Naive thymus-derived CD4-positive, alpha-beta T cell (primary cell): ENCODE results near the gene KIF5A. TPM values are rescaled to one million over a fixed set of nuclear protein-coding genes. Genes with fewer than 3 reads are reported as not detected.
"Not testable (repeated sequence)": the region's sequence is repeated elsewhere in the genome, so short reads cannot be mapped to it uniquely, and the experiment has no call there.

Source experiments
- ATAC-seq: fragments of 150-1000 bp; cut with Tn5 transposase; 2 replicates; pipeline ENCODE4 v1.10.0; 2021; ENCODE audit warnings: mild to moderate bottlenecking, moderate library complexity
- CTCF ChIA-PET: fragments of 350-600 bp; sonication (Branson Sonifier 250); formaldehyde crosslinking; loops from one replicate; lab custom pipeline; 2021; ENCODE audit warnings: antibody characterized with exemption; lab: Charles Lee
- POLR2A ChIA-PET: fragments of 350-600 bp; sonication (Branson Sonifier 250); formaldehyde crosslinking; loops from one replicate; lab custom pipeline; 2021; ENCODE audit warnings: antibody characterized with exemption, inconsistent platforms; lab: Charles Lee
- DNase-seq, 9 donors: peaks; one replicate each; pipeline versions ENCODE4 v3.0.0 to v3.0.0-alpha.2; 2020 to 2022; ENCODE audit warnings: mixed read lengths in 1 of 9
- H3K27ac ChIP-seq: one replicate; pipeline ENCODE4 v1.7.0; 2013; ENCODE audit warnings: mild to moderate bottlenecking, low read depth, low read length, moderate library complexity
- H3K27me3 ChIP-seq, 2 donors: one replicate each; pipeline ENCODE4 v1.7.0; 2013; ENCODE audit warnings: low read length in 2 of 2, mild to moderate bottlenecking in 2 of 2, moderate library complexity in 2 of 2; ENCODE audit not compliant: control insufficient read depth in 2 of 2, insufficient read depth in 2 of 2
- H3K36me3 ChIP-seq, 3 experiments: 1 replicate in 2 of 3; 2 replicates in 1 of 3; pipeline ENCODE4 v1.7.0; 2013; ENCODE audit warnings: low read length in 3 of 3, mild to moderate bottlenecking in 3 of 3, moderate library complexity in 1 of 3; ENCODE audit not compliant: insufficient read depth in 3 of 3, control insufficient read depth in 2 of 3
- H3K4me1 ChIP-seq, 2 donors: one replicate each; pipeline ENCODE4 v1.7.0; 2013; ENCODE audit warnings: low read length in 2 of 2, mild to moderate bottlenecking in 2 of 2, moderate library complexity in 1 of 2; ENCODE audit not compliant: control insufficient read depth in 2 of 2, insufficient read depth in 2 of 2
- H3K4me3 ChIP-seq: 2 replicates; pipeline ENCODE4 v1.7.0; 2013; ENCODE audit warnings: mild to moderate bottlenecking, low read length
- H3K9me3 ChIP-seq, 3 experiments: 1 replicate in 2 of 3; 2 replicates in 1 of 3; pipeline ENCODE4 v1.7.0; 2013; ENCODE audit warnings: low read length in 3 of 3; ENCODE audit not compliant: control insufficient read depth in 2 of 3
- H3K27ac Mint-ChIP-seq, 9 donors: one replicate each; pipeline ENCODE4 v1.8.0; 2020 to 2022; ENCODE audit warnings: mixed read lengths in 9 of 9, mild to moderate bottlenecking in 8 of 9, moderate library complexity in 5 of 9, inconsistent platforms in 2 of 9
- H3K27me3 Mint-ChIP-seq, 5 donors: one replicate each; pipeline ENCODE4 v1.8.0; 2021 to 2022; ENCODE audit warnings: mixed read lengths in 5 of 5, mild to moderate bottlenecking in 1 of 5
- H3K36me3 Mint-ChIP-seq, 5 donors: one replicate each; pipeline ENCODE4 v1.8.0; 2020 to 2022; ENCODE audit warnings: mixed read lengths in 5 of 5, mild to moderate bottlenecking in 3 of 5, inconsistent platforms in 1 of 5
- H3K4me1 Mint-ChIP-seq, 7 donors: one replicate each; pipeline ENCODE4 v1.8.0; 2020 to 2022; ENCODE audit warnings: mixed read lengths in 7 of 7, mild to moderate bottlenecking in 3 of 7, inconsistent platforms in 1 of 7
- H3K4me3 Mint-ChIP-seq, 10 donors: one replicate each; pipeline ENCODE4 v1.8.0; 2020 to 2022; ENCODE audit warnings: mild to moderate bottlenecking in 10 of 10, mixed read lengths in 10 of 10, moderate library complexity in 6 of 10, inconsistent platforms in 2 of 10
- H3K9me3 Mint-ChIP-seq, 11 donors: one replicate each; pipeline ENCODE4 v1.8.0; 2020 to 2022; ENCODE audit warnings: mixed read lengths in 11 of 11, mild to moderate bottlenecking in 4 of 11, inconsistent platforms in 1 of 11, moderate library complexity in 1 of 11
- intact Hi-C, 2 donors: fragments of 100-400 bp; cut with micrococcal nuclease; formaldehyde crosslinking; loops; one replicate each; pipeline ENCODE4 v1.15.1; 2023
- polyA plus RNA-seq, 2 donors: library from polyadenylated mRNA; unstranded; fragments of 300-500 nt; fragmentation: Illumina TruSeq; gene quantifications; one replicate each; pipeline ENCODE4 v1.2.3, GENCODE V29; 2021
- total RNA-seq, 6 experiments: library from RNA in 5 of 6; stranded (reverse) in 5 of 6; gene quantifications; 1 replicate in 5 of 6; 2 replicates in 1 of 6; pipeline ENCODE4 v1.2.3 and lab custom pipeline; 2021 to 2026

The KIF5A gene
- total RNA-seq, result 1 to 10 TPM in 4 of 5 experiments, under 1 TPM in 1; 0.95 to 1.7 (median 1.0) TPM
- under 1 TPM; 0.06 to 0.09 TPM for polyA plus RNA-seq
- 2.2 reads per million, percentile 10 among the genes with 10 or more reads in this experiment for total RNA-seq (lab: John Stamatoyannopoulos, UW)

DNA sequence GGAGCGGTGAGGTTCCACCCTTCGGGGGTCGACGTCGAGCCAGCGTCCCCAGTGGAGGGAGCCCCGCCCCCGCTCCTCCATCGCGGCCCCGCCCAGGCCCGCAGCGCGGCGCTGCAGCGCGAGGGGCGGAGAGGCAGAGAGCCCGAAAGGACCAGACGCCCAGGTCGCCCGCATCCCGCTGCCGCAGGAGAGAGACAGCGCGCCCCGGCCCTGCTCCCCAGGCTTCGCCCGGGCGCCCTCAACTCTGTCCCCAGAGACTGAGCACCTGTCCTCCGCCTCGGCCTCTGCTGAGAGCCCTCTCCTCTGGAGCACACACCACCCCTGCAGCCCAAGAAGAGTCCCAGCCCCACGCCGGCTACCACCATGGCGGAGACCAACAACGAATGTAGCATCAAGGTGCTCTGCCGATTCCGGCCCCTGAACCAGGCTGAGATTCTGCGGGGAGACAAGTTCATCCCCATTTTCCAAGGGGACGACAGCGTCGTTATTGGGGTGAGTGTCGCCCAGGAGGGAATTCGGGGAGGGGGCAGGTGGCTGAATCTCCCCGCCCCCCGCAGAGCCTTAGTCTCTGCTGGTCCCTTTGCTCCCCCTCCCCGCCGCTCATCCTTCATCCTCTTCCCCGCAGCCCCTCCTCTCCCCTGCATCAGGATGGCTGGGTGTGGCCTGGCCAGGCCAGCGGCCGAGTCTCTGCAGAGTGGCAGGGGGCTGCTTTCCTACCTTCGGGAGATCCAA lies at the start of gene KIF5A:
KIF5A (plus strand) TSS at position 136 of the 732 bp plus-strand sequence; CDS start at position 364, 228 bp downstream.
- CTCF ChIA-PET, result no interaction called here

DNA sequence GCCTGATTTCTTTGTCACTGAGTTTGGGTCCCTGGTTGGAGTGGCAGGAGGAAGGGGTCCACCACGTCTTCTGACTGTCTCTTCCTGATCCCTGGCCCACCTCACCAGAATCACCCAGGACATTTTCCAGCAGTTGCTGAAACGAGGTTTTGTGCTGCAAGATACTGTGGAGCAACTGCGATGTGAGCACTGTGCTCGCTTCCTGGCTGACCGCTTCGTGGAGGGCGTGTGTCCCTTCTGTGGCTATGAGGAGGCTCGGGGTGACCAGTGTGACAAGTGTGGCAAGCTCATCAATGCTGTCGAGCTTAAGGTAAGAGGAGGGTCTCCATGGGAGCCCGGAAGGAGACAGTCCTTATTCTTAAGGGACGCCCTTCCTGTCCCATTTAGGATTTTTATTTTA lies 49.6 kb upstream of the KIF5A start:
- intact Hi-C loops, result no loop called here
- Mint-ChIP-seq H3K4me3 (no peak overlapping the region), H3K4me1 (peaks cover 0 to 18% (median 11%) of the 10 kb centered on the region in 7 donors), H3K27ac (peak overlapping the region in 4 of 9 donors; percentile 35 to 52 (median 40)), H3K27me3 (no peaks in the 10 kb centered on the region), H3K9me3 (peaks cover 0 to 2% (median 0%) of the 10 kb centered on the region in 11 donors), H3K36me3 (peaks cover 11 to 58% (median 33%) of the 10 kb centered on the region in 5 donors)
- POLR2A ChIA-PET, result no interaction called here
- Histone ChIP-seq H3K27ac (no peak overlapping the region), H3K9me3 (no peaks in the 10 kb centered on the region), H3K36me3 (peaks cover 18 to 75% (median 19%) of the 10 kb centered on the region in 3 experiments), H3K27me3 (no peaks in the 10 kb centered on the region), H3K4me3 (no peak overlapping the region), H3K4me1 (no peaks in the 10 kb centered on the region)
- CTCF ChIA-PET, result interaction anchor here (2.7 kb wide), 1 partner anchor 23 kb away, joined by 9 read pairs; no protein-coding TSS in a partner anchor
- DNase-seq (no peak), ATAC-seq (no peak)

More for the DNA sequence above, at the start of gene KIF5A:
- Mint-ChIP-seq H3K4me3 (peak within 1 kb of the TSS; percentile 61 to 83 (median 77)), H3K27me3 (peaks cover 0 to 33% (median 6%) of the 10 kb centered on the region in 5 donors), H3K4me1 (peaks cover 22 to 50% (median 41%) of the 10 kb centered on the region in 7 donors), H3K36me3 (no peaks in the 10 kb centered on the region), H3K9me3 (no peaks in the 10 kb centered on the region), H3K27ac (peak within 1 kb of the TSS in 3 of 9 donors; percentile 31 to 77 (median 71))
- Histone ChIP-seq H3K36me3 (peaks cover 0 to 4% (median 0%) of the 10 kb centered on the region in 3 experiments), H3K27me3 (no peaks in the 10 kb centered on the region), H3K4me3 (peak within 1 kb of the TSS; percentile 59), H3K4me1 (peaks cover 10 to 16% of the 10 kb centered on the region in 2 donors), H3K9me3 (no peaks in the 10 kb centered on the region), H3K27ac (peak within 1 kb of the TSS; percentile 47)
- POLR2A ChIA-PET, result no interaction called here
- peak; percentile 25 to 76 (median 47) for DNase-seq
- intact Hi-C loops, result no loop called here
- ATAC-seq, result peak; percentile 53

DNA sequence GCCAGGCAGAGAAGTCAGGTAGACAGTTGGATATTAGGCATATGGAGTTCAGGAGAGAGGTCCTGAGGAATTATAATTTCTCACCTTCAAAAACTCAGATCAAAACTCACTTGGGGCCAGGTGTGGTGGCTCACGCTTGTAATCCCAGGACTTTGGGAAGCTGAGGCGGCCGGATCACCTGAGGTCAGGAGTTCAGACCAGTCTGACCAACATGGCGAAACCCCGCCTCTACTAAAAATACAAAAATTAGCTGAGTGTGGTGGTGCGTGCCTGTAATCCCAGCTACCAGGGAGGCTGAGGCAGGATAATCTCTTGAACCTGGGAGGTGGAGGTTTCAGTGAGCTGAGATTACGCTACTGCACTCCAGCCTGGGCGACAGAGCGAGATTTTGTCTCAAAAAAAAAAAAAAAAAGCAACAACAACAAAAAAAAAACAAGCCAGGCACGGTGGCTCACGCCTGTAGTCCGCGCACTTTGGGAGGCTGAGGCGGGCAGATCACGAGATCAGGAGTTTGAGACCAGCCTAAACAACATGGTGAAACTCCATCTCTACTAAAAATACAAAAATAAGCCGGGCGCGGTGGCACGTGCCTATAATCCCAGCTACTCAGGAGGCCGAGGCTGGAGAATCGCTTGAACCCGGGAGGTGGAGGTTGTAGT lies 47.4 kb upstream of the KIF5A start:
- H3K27me3 Mint-ChIP-seq, DNase-seq, H3K9me3 Mint-ChIP-seq, H3K27ac ChIP-seq, ATAC-seq, H3K9me3 ChIP-seq, H3K4me3 ChIP-seq, H3K4me3 Mint-ChIP-seq, H3K27me3 ChIP-seq, H3K4me1 ChIP-seq, intact Hi-C loops: not testable (repeated sequence)
- peak overlapping the region in 3 of 9 donors; percentile 16 to 59 (median 53) for H3K27ac Mint-ChIP-seq
- H3K36me3 Mint-ChIP-seq, result peaks cover 9 to 50% (median 26%) of the 10 kb centered on the region in 5 donors
- peaks cover 19 to 74% (median 22%) of the 10 kb centered on the region in 3 experiments for H3K36me3 ChIP-seq
- peaks cover 0 to 11% (median 2%) of the 10 kb centered on the region in 7 donors for H3K4me1 Mint-ChIP-seq
- CTCF ChIA-PET, result interaction anchor here (0.6 to 2.7 kb wide), 4 partner anchors 21 to 130 kb away, joined by 3 to 9 read pairs (median 5); partner anchors contain the start of gene B4GALNT1
- POLR2A ChIA-PET, result interaction anchor here (0.7 to 2.3 kb wide), 4 partner anchors 13 to 25 kb away, joined by 3 to 6 read pairs (median 3); partner anchors contain the start of genes ARHGAP9 and DDIT3

- H3K4me1 ChIP-seq, H3K4me3 ChIP-seq, DNase-seq, H3K27me3 Mint-ChIP-seq, H3K27ac ChIP-seq, H3K4me1 Mint-ChIP-seq, H3K4me3 Mint-ChIP-seq, H3K9me3 ChIP-seq, ATAC-seq, H3K27me3 ChIP-seq, H3K9me3 Mint-ChIP-seq, intact Hi-C loops: not testable (repeated sequence)
- H3K36me3 ChIP-seq, result peaks cover 10 to 68% (median 14%) of the 10 kb centered on the region in 3 experiments
- ChIA-PET CTCF (interaction anchor here (0.6 kb wide), 1 partner anchor 121 kb away, joined by 3 read pairs; no protein-coding TSS in a partner anchor), POLR2A (interaction anchor here (0.6 to 1.4 kb wide), 3 partner anchors 8 to 29 kb away, joined by 3 to 8 read pairs (median 4); no protein-coding TSS in a partner anchor)
- H3K36me3 Mint-ChIP-seq, result peaks cover 0 to 30% (median 19%) of the 10 kb centered on the region in 5 donors
- H3K27ac Mint-ChIP-seq, result peak overlapping the region in 1 of 9 donors; percentile 41
These were observed 43.3 kb upstream of the KIF5A start for GRCh38 chr12:57506541-57506940.

DNA sequence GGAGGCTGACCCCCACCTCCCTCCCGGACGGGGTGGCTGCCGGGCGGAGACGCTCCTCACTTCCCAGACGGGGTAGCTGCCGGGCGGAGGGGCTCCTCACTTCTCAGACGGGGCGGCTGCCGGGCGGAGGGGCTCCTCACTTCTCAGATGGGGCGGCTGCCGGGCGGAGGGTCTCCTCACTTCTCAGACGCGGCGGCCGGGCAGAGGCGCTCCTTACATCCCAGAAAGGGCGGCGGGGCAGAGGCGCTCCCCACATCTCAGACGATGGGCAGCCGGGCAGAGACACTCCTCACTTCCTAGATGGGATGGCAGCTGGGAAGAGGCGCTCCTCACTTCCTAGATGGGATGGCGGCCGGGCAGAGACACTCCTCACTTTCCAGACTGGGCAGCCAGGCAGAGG lies 42.0 kb upstream of the KIF5A start:
- H3K9me3 ChIP-seq, H3K27ac ChIP-seq, H3K4me1 ChIP-seq, intact Hi-C loops, DNase-seq, POLR2A ChIA-PET, H3K4me3 Mint-ChIP-seq, H3K27me3 Mint-ChIP-seq, H3K27me3 ChIP-seq, CTCF ChIA-PET, H3K9me3 Mint-ChIP-seq, H3K27ac Mint-ChIP-seq, H3K4me1 Mint-ChIP-seq, ATAC-seq, H3K4me3 ChIP-seq: not testable (repeated sequence)
- H3K36me3 ChIP-seq, result peaks cover 11 to 71% (median 21%) of the 10 kb centered on the region in 3 experiments
- peaks cover 0 to 34% (median 23%) of the 10 kb centered on the region in 5 donors for H3K36me3 Mint-ChIP-seq

DNA sequence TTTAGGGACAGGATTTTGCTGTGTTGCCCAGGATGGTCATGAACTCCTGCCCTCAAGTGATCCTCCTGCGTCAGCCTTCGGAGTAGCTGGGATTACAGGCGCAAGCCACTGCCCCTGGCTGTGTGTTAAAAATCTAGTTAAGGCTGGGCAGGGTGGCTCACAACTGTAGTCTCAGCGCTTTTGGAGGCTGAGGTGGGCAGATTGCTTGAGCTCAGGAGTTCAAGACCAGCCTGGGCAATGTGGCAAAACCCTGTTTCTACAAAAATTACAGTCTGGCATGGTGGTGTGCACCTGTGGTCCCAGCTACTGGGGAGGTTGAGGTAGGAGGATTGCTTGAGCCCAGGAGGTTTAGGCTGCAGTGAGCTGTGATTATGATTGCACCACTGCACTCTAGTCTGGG lies 38.7 kb upstream of the KIF5A start:
- ChIA-PET POLR2A (interaction anchor here (0.7 kb wide), 3 partner anchors 9 to 404 kb away, joined by 3 to 5 read pairs (median 4); partner anchors contain the start of gene DDIT3), CTCF (interaction anchor here (1.2 kb wide), 2 partner anchors 34 to 45 kb away, joined by 3 to 4 read pairs; no protein-coding TSS in a partner anchor)
- Histone ChIP-seq H3K9me3 (no peaks in the 10 kb centered on the region), H3K27ac (no peak overlapping the region), H3K36me3 (peaks cover 27 to 76% (median 29%) of the 10 kb centered on the region in 3 experiments), H3K4me1 (no peaks in the 10 kb centered on the region), H3K4me3 (no peak overlapping the region), H3K27me3 (no peaks in the 10 kb centered on the region)
- intact Hi-C loops, result no loop called here
- Mint-ChIP-seq H3K4me1 (peaks cover 0 to 10% (median 0%) of the 10 kb centered on the region in 7 donors), H3K9me3 (no peaks in the 10 kb centered on the region), H3K27me3 (no peaks in the 10 kb centered on the region), H3K36me3 (peaks cover 0 to 42% (median 26%) of the 10 kb centered on the region in 5 donors), H3K27ac (peak overlapping the region in 3 of 9 donors; percentile 21 to 68 (median 63)), H3K4me3 (no peak overlapping the region)
- ATAC-seq (no peak), DNase-seq (no peak)
